Neuronal stem cell (in vitro differentiated cells): ENCODE data around the gene PRRX2.

ENCODE experiments used
- DNase-seq: peaks from one replicate; pipeline ENCODE4 v3.0.0-alpha.2; 2013; ENCODE audit warnings: low spot score
- H2AFZ ChIP-seq: one replicate; pipeline ENCODE4 v1.6.1; 2013; ENCODE audit warnings: mild to moderate bottlenecking, low read length, inconsistent platforms
- H2AK5ac ChIP-seq: 2 replicates; pipeline ENCODE4 v1.6.1; 2013; ENCODE audit warnings: low read depth, mild to moderate bottlenecking, inconsistent platforms, low read length, moderate library complexity, mixed read lengths
- H2BK120ac ChIP-seq: 2 replicates; pipeline ENCODE4 v1.6.1; 2013; ENCODE audit warnings: low read depth, mild to moderate bottlenecking, inconsistent platforms, low read length, moderate library complexity, mixed read lengths
- H2BK12ac ChIP-seq: one replicate; pipeline ENCODE4 v1.6.1; 2013; ENCODE audit warnings: low read length, inconsistent platforms
- H2BK15ac ChIP-seq: 2 replicates; pipeline ENCODE4 v1.6.1; 2013; ENCODE audit warnings: mild to moderate bottlenecking, low read length, inconsistent platforms, mixed read lengths
- H2BK5ac ChIP-seq: one replicate; pipeline ENCODE4 v1.6.1; 2013; ENCODE audit warnings: inconsistent platforms, mild to moderate bottlenecking, low read length, moderate library complexity
- H3K14ac ChIP-seq: one replicate; pipeline ENCODE4 v1.6.1; 2013; ENCODE audit warnings: low read length, inconsistent platforms
- H3K18ac ChIP-seq: 2 replicates; pipeline ENCODE4 v1.6.1; 2013; ENCODE audit warnings: low read length, inconsistent platforms
- H3K23ac ChIP-seq: 2 replicates; pipeline ENCODE4 v1.6.1; 2013; ENCODE audit warnings: low read depth, mild to moderate bottlenecking, mixed read lengths, low read length, inconsistent platforms; ENCODE audit not compliant: poor library complexity
- H3K27ac ChIP-seq: replicated peaks from 3 replicates; pipeline ENCODE4 v1.5.1; 2013; ENCODE audit warnings: low read length, inconsistent platforms
- H3K27me3 ChIP-seq, 3 experiments: 2 replicates each; pipeline ENCODE4 v1.6.1; 2013; ENCODE audit warnings: low read length in 3 of 3, mild to moderate bottlenecking in 2 of 3, inconsistent platforms in 1 of 3, low read depth in 1 of 3, mixed read lengths in 1 of 3, moderate library complexity in 1 of 3; ENCODE audit not compliant: control insufficient read depth in 3 of 3, insufficient read depth in 3 of 3
- H3K36me3 ChIP-seq, 2 donors: replicated peaks in 1 of 2; 2 replicates each; pipeline ENCODE4 v1.6.1; 2013; ENCODE audit warnings: low read length in 2 of 2; ENCODE audit not compliant: control insufficient read depth in 2 of 2, insufficient read depth in 2 of 2
- H3K4ac ChIP-seq: 2 replicates; pipeline ENCODE4 v1.6.1; 2013; ENCODE audit warnings: inconsistent platforms, mild to moderate bottlenecking, low read length, moderate library complexity
- H3K4me1 ChIP-seq, 2 donors: 1 replicate in 1 of 2; 2 replicates in 1 of 2; pipeline ENCODE4 v1.6.1; 2013; ENCODE audit warnings: low read length in 2 of 2, low read depth in 1 of 2; ENCODE audit not compliant: control insufficient read depth in 2 of 2, insufficient read depth in 1 of 2
- H3K4me2 ChIP-seq: one replicate; pipeline ENCODE4 v1.6.1; 2013; ENCODE audit warnings: mild to moderate bottlenecking, low read length, inconsistent platforms; ENCODE audit not compliant: insufficient read depth, poor library complexity, severe bottlenecking
- H3K4me3 ChIP-seq, 2 donors: 2 replicates each; pipeline ENCODE4 v1.5.1; 2013; ENCODE audit warnings: low read length in 2 of 2, mild to moderate bottlenecking in 2 of 2, inconsistent platforms in 1 of 2, moderate library complexity in 1 of 2
- H3K79me1 ChIP-seq: one replicate; pipeline ENCODE4 v1.6.1; 2013; ENCODE audit warnings: low read depth, mild to moderate bottlenecking, inconsistent platforms, low read length, moderate library complexity
- H3K9ac ChIP-seq: one replicate; pipeline ENCODE4 v1.6.1; 2013; ENCODE audit warnings: mild to moderate bottlenecking, low read depth, low read length, inconsistent platforms; ENCODE audit not compliant: poor library complexity
- H3K9me3 ChIP-seq, 2 donors: replicated peaks in 1 of 2; 2 replicates each; pipeline versions ENCODE3 to v1.6.1; 2013; ENCODE audit warnings: low read length in 2 of 2, mild to moderate bottlenecking in 2 of 2, inconsistent platforms in 1 of 2, low read depth in 1 of 2, mixed read lengths in 1 of 2, moderate library complexity in 1 of 2; ENCODE audit not compliant: control insufficient read depth in 2 of 2, insufficient read depth in 1 of 2
- H4K8ac ChIP-seq: one replicate; pipeline ENCODE4 v1.6.1; 2013; ENCODE audit warnings: low read depth, mild to moderate bottlenecking, inconsistent platforms, low read length, moderate library complexity
- H4K91ac ChIP-seq: one replicate; pipeline ENCODE4 v1.6.1; 2013; ENCODE audit warnings: low read length, low read depth, mild to moderate bottlenecking, inconsistent platforms; ENCODE audit not compliant: poor library complexity
- WGBS, 2 donors: extraction: QIAGEN DNeasy Blood & Tissue Kit; methylation state at CpG; one replicate each; pipeline ENCODE4 v1.1.7; 2013; ENCODE audit warnings: missing lambda C conversion rate in 2 of 2, mixed read lengths in 1 of 2; ENCODE audit not compliant: insufficient read length in 2 of 2, insufficient replicate concordance in 1 of 2; ENCODE audit errors: extremely low coverage in 2 of 2; 5-methylcytosine and 5-hydroxymethylcytosine counted together

The PRRX2 gene

GRCh38 chr9:129641750-129642585 lies 23.5 kb upstream of the PRRX2 start, which contains the start of gene ASB6:
ASB6 (minus strand) TSS chr9:129642151; CDS start chr9:129641999, 152 bp downstream.
- Histone ChIP-seq H3K23ac (peak within 1 kb of the TSS; percentile 80), H3K4me3 (peak within 1 kb of the TSS; percentile 95 to 98), H2BK120ac (peak within 1 kb of the TSS; percentile 76), H3K9me3 (no peaks in the 10 kb centered on the region), H2BK12ac (no peak within 1 kb of the TSS), H2AK5ac (peak within 1 kb of the TSS; percentile 88), H3K27ac (peak within 1 kb of the TSS; percentile 49), H3K4me2 (peak within 1 kb of the TSS; percentile 89), H2BK15ac (no peak within 1 kb of the TSS), H3K9ac (peak within 1 kb of the TSS; percentile 95), H3K4me1 (peaks cover 11% of the 10 kb centered on the region in 2 donors), H3K79me1 (peaks cover 20% of the 10 kb centered on the region), H4K8ac (no peak within 1 kb of the TSS), H4K91ac (no peak within 1 kb of the TSS), H3K36me3 (peaks cover 25 to 30% of the 10 kb centered on the region in 2 donors), H3K4ac (no peak within 1 kb of the TSS), H3K18ac (peak within 1 kb of the TSS; percentile 78), H2BK5ac (no peak within 1 kb of the TSS), H2AFZ (peak within 1 kb of the TSS; percentile 96), H3K14ac (peak within 1 kb of the TSS; percentile 38), H3K27me3 (no peaks in the 10 kb centered on the region)
- DNase-seq = peak; percentile 99
- WGBS, 2 donors = no CpG with 5 or more reads among the region's 93 CpGs

GRCh38 chr9:129643706-129644105 lies 21.7 kb upstream of the PRRX2 start:
- Histone ChIP-seq H3K4me1 (peaks cover 11 to 19% of the 10 kb centered on the region in 2 donors), H3K4me3 (no peak overlapping the region), H3K4me2 (no peak overlapping the region), H2BK15ac (no peak overlapping the region), H3K27ac (no peak overlapping the region), H3K9me3 (no peaks in the 10 kb centered on the region), H2BK120ac (no peak overlapping the region), H3K79me1 (peaks cover 18% of the 10 kb centered on the region), H2AK5ac (no peak overlapping the region), H3K23ac (no peak overlapping the region), H2AFZ (no peak overlapping the region), H2BK5ac (no peak overlapping the region), H3K36me3 (peaks cover 9 to 13% of the 10 kb centered on the region in 2 donors), H4K8ac (no peak overlapping the region), H3K9ac (no peak overlapping the region), H2BK12ac (no peak overlapping the region), H3K14ac (no peak overlapping the region), H3K4ac (no peak overlapping the region), H3K18ac (no peak overlapping the region), H3K27me3 (no peaks in the 10 kb centered on the region), H4K91ac (no peak overlapping the region)
- no peak for DNase-seq
- WGBS, 2 donors = no CpG with 5 or more reads among the region's 10 CpGs

DNA sequence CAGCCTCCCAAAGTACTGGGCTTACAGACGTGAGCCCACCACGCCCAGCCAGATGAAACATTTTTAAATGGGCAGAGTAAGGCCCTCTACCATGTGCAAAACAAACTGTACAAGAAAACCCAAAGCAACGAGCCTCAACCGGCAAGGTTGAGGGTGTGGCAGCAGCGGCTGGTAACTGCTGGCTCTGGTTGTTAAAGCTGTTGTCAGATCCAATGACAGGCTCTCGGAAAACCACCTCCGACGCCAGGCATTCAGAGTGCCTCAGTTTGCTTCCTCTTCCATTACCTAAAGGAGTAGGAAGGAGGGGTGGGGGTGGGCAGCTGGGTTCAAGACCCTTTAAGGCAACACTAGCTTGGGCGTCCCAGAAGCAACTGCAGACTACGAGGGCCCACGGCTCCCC lies 21.1 kb upstream of the PRRX2 start:
- peaks cover 3 to 6% of the 10 kb centered on the region in 2 donors for H3K36me3 ChIP-seq
- WGBS, 2 donors = no CpG with 5 or more reads among the region's 11 CpGs
- no peaks in the 10 kb centered on the region for H3K27me3 ChIP-seq
- H3K4me3 ChIP-seq = no peak overlapping the region
- H3K9ac ChIP-seq = no peak overlapping the region
- H4K8ac ChIP-seq = no peak overlapping the region
- H3K27ac ChIP-seq = no peak overlapping the region
- no peak overlapping the region for H2BK12ac ChIP-seq
- no peak overlapping the region for H3K14ac ChIP-seq
- H2BK15ac ChIP-seq = no peak overlapping the region
- H3K4me2 ChIP-seq = no peak overlapping the region
- H3K23ac ChIP-seq = no peak overlapping the region
- no peak overlapping the region for H3K4ac ChIP-seq
- H3K4me1 ChIP-seq = peaks cover 11 to 20% of the 10 kb centered on the region in 2 donors
- no peaks in the 10 kb centered on the region for H3K9me3 ChIP-seq
- H4K91ac ChIP-seq = no peak overlapping the region
- DNase-seq = no peak
- no peak overlapping the region for H2BK5ac ChIP-seq
- peaks cover 18% of the 10 kb centered on the region for H3K79me1 ChIP-seq
- H2AFZ ChIP-seq = peak overlapping the region; percentile 40
- no peak overlapping the region for H3K18ac ChIP-seq
- peak overlapping the region; percentile 78 for H2AK5ac ChIP-seq
- H2BK120ac ChIP-seq = no peak overlapping the region

GRCh38 chr9:129644902-129645301 lies 20.5 kb upstream of the PRRX2 start:
- peak overlapping the region; percentile 18 for H2BK15ac ChIP-seq
- H3K23ac ChIP-seq = no peak overlapping the region
- no CpG with 5 or more reads among the region's 17 CpGs for WGBS, 2 donors
- peaks cover 0 to under 1% of the 10 kb centered on the region in 2 donors for H3K36me3 ChIP-seq
- peak overlapping the region; percentile 40 for H2AFZ ChIP-seq
- no peak overlapping the region for H2BK5ac ChIP-seq
- H3K14ac ChIP-seq = no peak overlapping the region
- H3K9me3 ChIP-seq = no peaks in the 10 kb centered on the region
- no peak overlapping the region for H2BK12ac ChIP-seq
- H3K27ac ChIP-seq = no peak overlapping the region
- H4K91ac ChIP-seq = no peak overlapping the region
- H2AK5ac ChIP-seq = peak overlapping the region; percentile 78
- no peak overlapping the region for H3K4me2 ChIP-seq
- peak overlapping the region; percentile 30 for H3K4ac ChIP-seq
- H3K4me3 ChIP-seq = no peak overlapping the region
- H3K27me3 ChIP-seq = peaks cover 0 to 4% (median 0%) of the 10 kb centered on the region in 3 experiments
- H3K79me1 ChIP-seq = peaks cover 15% of the 10 kb centered on the region
- no peak overlapping the region for H2BK120ac ChIP-seq
- no peak overlapping the region for H4K8ac ChIP-seq
- H3K4me1 ChIP-seq = peaks cover 11 to 22% of the 10 kb centered on the region in 2 donors
- H3K9ac ChIP-seq = no peak overlapping the region
- no peak for DNase-seq
- peak overlapping the region; percentile 48 for H3K18ac ChIP-seq
